BJ (cell line): ENCODE measurements around the gene STIM2. TPM values are rescaled to one million over a fixed set of nuclear protein-coding genes. Genes with fewer than 3 reads are reported as not detected.

ENCODE experiments used
- CTCF ChIA-PET: fragments of 350-600 bp; formaldehyde crosslinking; extraction: SDS; loops from one replicate; lab custom pipeline; 2021; ENCODE audit warnings: antibody characterized with exemption, inconsistent platforms; lab: Yijun Ruan, JAX
- POLR2A ChIA-PET: fragments of 300-600 bp; sonication (Branson Sonifier 250); formaldehyde crosslinking; extraction: SDS; loops from one replicate; lab custom pipeline; 2021; ENCODE audit warnings: antibody characterized with exemption; lab: Charles Lee
- DNase-seq: peaks from one replicate; pipeline ENCODE4 v3.0.0-alpha.2; 2011; ENCODE audit warnings: low read depth
- H3K27me3 ChIP-seq: 2 replicates; pipeline ENCODE4 v1.6.0; 2011; ENCODE audit warnings: low read length; ENCODE audit not compliant: control insufficient read depth, insufficient read depth
- H3K36me3 ChIP-seq: 2 replicates; pipeline ENCODE4 v1.5.1; 2011; ENCODE audit warnings: low read length; ENCODE audit not compliant: control insufficient read depth, insufficient read depth
- H3K4me3 ChIP-seq: 2 replicates; pipeline ENCODE4 v1.5.1; 2011; ENCODE audit warnings: low read depth, mild to moderate bottlenecking, control low read depth, low read length
- polyA plus RNA-seq: library from polyadenylated mRNA; depleted of rRNA; stranded (reverse); fragments of >200 nt; gene quantifications from 2 replicates; pipeline ENCODE4 v1.2.3, GENCODE V29; 2011
- TF ChIP-seq, protein P1 (sequence below): IDR thresholded peaks from 2 replicates; pipeline ENCODE4 v1.5.1; 2011; ENCODE audit warnings: low read depth, mild to moderate bottlenecking, control low read depth, inconsistent platforms, low read length, moderate library complexity; ENCODE audit not compliant: insufficient read depth

Gene STIM2
- polyA plus RNA-seq, 1 experiment, result 17.8 TPM

DNA sequence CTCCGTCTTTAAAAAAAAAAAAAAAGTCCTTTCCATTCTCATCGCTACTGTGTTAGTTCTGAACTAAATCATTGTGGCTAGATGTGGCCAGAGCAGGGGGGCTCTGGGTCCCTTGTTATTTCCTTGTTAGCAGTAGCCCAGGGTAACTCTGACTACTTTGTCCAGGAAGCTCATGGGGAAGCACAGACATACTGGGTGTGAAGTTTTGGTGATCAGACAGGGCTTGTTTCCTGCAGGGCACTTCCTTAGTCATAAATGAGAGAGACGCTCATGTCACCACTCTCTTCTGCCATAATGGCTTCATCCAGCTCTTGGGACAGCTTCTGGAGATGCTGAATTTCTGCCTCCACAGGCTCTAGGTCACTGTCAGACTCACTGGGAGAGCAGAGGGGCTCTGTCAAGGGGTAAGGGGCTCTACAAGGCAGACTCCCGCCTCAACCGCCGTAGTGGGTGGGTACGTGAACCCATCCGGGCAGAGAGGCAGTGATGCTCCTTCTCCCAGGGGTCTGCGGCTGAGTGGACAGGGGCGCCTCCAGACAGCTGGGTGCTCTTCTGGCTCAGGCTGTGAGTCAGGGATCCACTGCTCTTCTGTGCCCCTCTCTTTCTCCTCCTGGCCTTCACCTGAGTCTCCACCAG is 12.9 kb downstream of the STIM2 start:
- no peaks in the 10 kb centered on the region for H3K27me3 ChIP-seq
- POLR2A ChIA-PET, result no interaction called here
- no peaks in the 10 kb centered on the region for H3K36me3 ChIP-seq
- no peak for DNase-seq
- TF ChIP-seq, protein P1, sequence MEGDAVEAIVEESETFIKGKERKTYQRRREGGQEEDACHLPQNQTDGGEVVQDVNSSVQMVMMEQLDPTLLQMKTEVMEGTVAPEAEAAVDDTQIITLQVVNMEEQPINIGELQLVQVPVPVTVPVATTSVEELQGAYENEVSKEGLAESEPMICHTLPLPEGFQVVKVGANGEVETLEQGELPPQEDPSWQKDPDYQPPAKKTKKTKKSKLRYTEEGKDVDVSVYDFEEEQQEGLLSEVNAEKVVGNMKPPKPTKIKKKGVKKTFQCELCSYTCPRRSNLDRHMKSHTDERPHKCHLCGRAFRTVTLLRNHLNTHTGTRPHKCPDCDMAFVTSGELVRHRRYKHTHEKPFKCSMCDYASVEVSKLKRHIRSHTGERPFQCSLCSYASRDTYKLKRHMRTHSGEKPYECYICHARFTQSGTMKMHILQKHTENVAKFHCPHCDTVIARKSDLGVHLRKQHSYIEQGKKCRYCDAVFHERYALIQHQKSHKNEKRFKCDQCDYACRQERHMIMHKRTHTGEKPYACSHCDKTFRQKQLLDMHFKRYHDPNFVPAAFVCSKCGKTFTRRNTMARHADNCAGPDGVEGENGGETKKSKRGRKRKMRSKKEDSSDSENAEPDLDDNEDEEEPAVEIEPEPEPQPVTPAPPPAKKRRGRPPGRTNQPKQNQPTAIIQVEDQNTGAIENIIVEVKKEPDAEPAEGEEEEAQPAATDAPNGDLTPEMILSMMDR, result no peak
- H3K4me3 ChIP-seq, result no peak overlapping the region
- CTCF ChIA-PET, result interaction anchor here (0.6 kb wide), 1 partner anchor 296 kb away, joined by 4 read pairs; no protein-coding TSS in a partner anchor

GRCh38 chr4:26874110-26874509 is 13.5 kb downstream of the STIM2 start:
- POLR2A ChIA-PET, result no interaction called here
- TF ChIP-seq, protein P1, result no peak
- CTCF ChIA-PET, result no interaction called here
- DNase-seq, result no peak
- Histone ChIP-seq H3K27me3 (no peaks in the 10 kb centered on the region), H3K4me3 (no peak overlapping the region), H3K36me3 (no peaks in the 10 kb centered on the region)

DNA sequence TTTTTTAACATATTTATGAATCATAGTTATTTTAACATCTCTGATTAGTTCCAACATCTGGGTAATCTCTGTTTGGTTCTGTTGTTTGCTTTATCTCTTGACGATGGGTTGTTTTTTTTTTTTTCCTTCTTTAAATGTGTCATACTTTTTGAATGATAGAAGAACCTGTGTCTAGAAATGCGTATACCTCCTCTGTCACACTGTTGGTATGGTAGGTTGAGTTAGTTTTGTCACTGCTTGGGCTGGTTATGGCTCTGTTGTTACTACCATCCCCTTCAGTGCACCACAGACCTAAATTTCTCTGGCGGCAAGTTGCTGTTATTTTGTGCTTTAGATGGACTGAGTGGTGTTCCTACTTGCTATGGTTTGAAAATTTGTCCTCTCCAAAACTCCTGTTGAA is 16.8 kb downstream of the STIM2 start:
- CTCF ChIA-PET, result no interaction called here
- DNase-seq, result no peak
- TF ChIP-seq, protein P1, result no peak
- POLR2A ChIA-PET, result no interaction called here
- no peak overlapping the region for H3K4me3 ChIP-seq
- no peaks in the 10 kb centered on the region for H3K27me3 ChIP-seq
- H3K36me3 ChIP-seq, result no peaks in the 10 kb centered on the region

DNA sequence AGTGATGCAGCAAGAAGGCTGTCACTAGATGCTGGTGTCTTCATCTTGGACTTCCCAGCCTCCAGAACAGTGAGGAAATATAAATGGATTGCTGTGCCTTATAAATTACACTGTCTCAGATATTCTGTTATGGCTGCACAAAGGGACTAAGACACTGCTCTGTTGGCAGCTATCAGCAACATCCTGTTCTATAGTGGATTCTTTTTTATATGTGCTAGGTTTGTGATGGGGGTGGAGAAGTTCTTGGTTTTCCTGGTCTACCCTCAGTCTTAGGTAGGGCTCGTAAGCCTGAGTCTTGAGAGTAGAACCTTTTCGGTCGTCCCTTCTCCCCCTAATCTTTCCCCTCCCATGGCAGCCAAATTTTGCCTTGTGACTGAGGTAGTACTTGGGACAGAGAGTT is 17.3 kb downstream of the STIM2 start:
- no peak for DNase-seq
- ChIA-PET CTCF (no interaction called here), POLR2A (no interaction called here)
- TF ChIP-seq, protein P1, result no peak
- Histone ChIP-seq H3K36me3 (no peaks in the 10 kb centered on the region), H3K27me3 (no peaks in the 10 kb centered on the region), H3K4me3 (no peak overlapping the region)

DNA sequence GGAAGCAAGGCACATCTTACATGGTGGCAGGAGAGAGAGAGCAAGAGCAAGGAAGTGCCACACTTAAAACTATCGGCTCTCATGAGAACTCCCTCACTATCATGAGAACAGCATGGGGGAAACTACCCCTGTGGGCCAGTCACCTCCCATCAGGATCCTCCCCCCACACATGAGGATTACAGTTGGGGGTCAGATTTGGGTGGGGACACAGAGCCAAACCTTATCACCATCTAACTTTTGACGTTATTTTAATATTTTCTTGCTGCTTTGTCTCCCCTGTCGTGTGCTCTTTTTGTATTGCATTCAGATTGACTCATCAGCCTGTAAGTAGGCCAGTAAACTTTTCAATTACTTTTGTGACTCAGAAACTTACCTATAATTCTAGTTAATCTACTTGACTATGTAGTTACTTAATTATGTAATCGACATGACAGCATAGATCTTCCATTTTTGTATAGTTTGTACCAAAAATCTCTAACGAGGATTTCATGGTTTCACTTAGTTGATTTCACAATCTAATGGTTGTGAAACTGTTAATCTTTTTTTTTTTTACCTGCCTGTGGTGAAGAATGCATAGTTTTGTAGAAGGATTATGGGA is 18.3 kb downstream of the STIM2 start:
- ChIA-PET CTCF (no interaction called here), POLR2A (interaction anchor here (0.7 kb wide), 1 partner anchor 196 kb away, joined by 8 read pairs; no protein-coding TSS in a partner anchor)
- Histone ChIP-seq H3K4me3 (no peak overlapping the region), H3K27me3 (no peaks in the 10 kb centered on the region), H3K36me3 (no peaks in the 10 kb centered on the region)
- TF ChIP-seq, protein P1, result no peak
- no peak for DNase-seq
